HepG2 (cell line): ENCODE data around the gene REEP3. TPM values are rescaled to one million over a fixed set of nuclear protein-coding genes. Genes with fewer than 3 reads are reported as not detected.

Experiments
- ATAC-seq: fragments of 200-7000 bp; cut with Tn5 transposase; 3 replicates; pipeline ENCODE4 v1.9.1; 2020; ENCODE audit warnings: mild to moderate bottlenecking, moderate library complexity
- BruUV-seq: library from RNA; stranded (reverse); fragments of 400-500 nt; replicated peaks from 2 replicates; lab custom pipeline; 2021; lab: Mats Ljungman, UMichigan
- CTCF ChIA-PET: fragments of 300-600 bp; formaldehyde crosslinking; extraction: SDS; loops from one replicate; lab custom pipeline; 2021; ENCODE audit warnings: low total read pairs, inconsistent platforms, low intra/inter-chr PET ratio; lab: Yijun Ruan, JAX
- POLR2A ChIA-PET: fragments of 350-600 bp; sonication (Branson Sonifier 250); formaldehyde crosslinking; loops from one replicate; lab custom pipeline; 2020; ENCODE audit warnings: antibody characterized with exemption, inconsistent platforms; lab: Yijun Ruan, JAX
- DNase-seq: peaks from one replicate; pipeline ENCODE4 v3.0.0-alpha.2; 2015; ENCODE audit warnings: low spot score
- FAIRE-seq: peaks from 3 replicates; lab custom pipeline; 2011; peaks lifted over from hg19 to GRCh38; lab: Jason Lieb, UNC
- H2AFZ ChIP-seq: one replicate; pipeline ENCODE4 v1.6.1; 2011; ENCODE audit warnings: low read length, inconsistent platforms
- H3K27ac ChIP-seq: fragments of 300-600 bp; 3 replicates; pipeline ENCODE4 v1.8.0; 2011; ENCODE audit warnings: mixed run types, mild to moderate bottlenecking, mixed read lengths, low read length, inconsistent platforms; ENCODE audit not compliant: insufficient read depth; ENCODE audit errors: extremely low read length
- H3K27me3 ChIP-seq, 2 experiments: fragments of 200-600 bp in 1 of 2; 2 replicates in 1 of 2; 3 replicates in 1 of 2; pipeline versions ENCODE4 v1.6.0 to v1.8.0; 2011; ENCODE audit warnings: low read length in 2 of 2, mild to moderate bottlenecking in 2 of 2, moderate library complexity in 2 of 2, inconsistent platforms in 1 of 2; ENCODE audit not compliant: insufficient read depth in 2 of 2, control insufficient read depth in 1 of 2
- H3K36me3 ChIP-seq, 2 experiments: fragments of 200-600 bp in 1 of 2; replicated peaks in 1 of 2; 2 replicates in 1 of 2; 3 replicates in 1 of 2; pipeline versions ENCODE4 v1.5.1 to v1.8.0; 2011; ENCODE audit warnings: low read length in 2 of 2, inconsistent platforms in 1 of 2; ENCODE audit not compliant: insufficient read depth in 2 of 2, control insufficient read depth in 1 of 2
- H3K4me1 ChIP-seq: 2 replicates; pipeline ENCODE4 v1.5.1; 2012; ENCODE audit warnings: low read length, inconsistent platforms; ENCODE audit not compliant: insufficient read depth
- H3K4me2 ChIP-seq: 2 replicates; pipeline ENCODE4 v1.6.0; 2011; ENCODE audit warnings: low read depth, low read length, inconsistent platforms
- H3K4me3 ChIP-seq, 3 experiments: fragments of 200-600 bp in 1 of 3; sonication (generic), shearing (Covaris generic) in 1 of 3; replicated peaks in 1 of 3; 2 replicates each; pipeline ENCODE4 v1.5.1; 2011 to 2016; ENCODE audit warnings: low read length in 3 of 3, inconsistent platforms in 2 of 3, low read depth in 2 of 3, mild to moderate bottlenecking in 2 of 3, control low read depth in 1 of 3, mixed read lengths in 1 of 3; ENCODE audit not compliant: insufficient read depth in 1 of 3
- H3K79me2 ChIP-seq: one replicate; pipeline ENCODE4 v1.6.1; 2011; ENCODE audit warnings: low read length, inconsistent platforms; ENCODE audit not compliant: insufficient read depth
- H3K9ac ChIP-seq: 2 replicates; pipeline ENCODE4 v1.6.0; 2011; ENCODE audit warnings: mild to moderate bottlenecking, low read depth, low read length, inconsistent platforms; ENCODE audit not compliant: insufficient read depth
- H3K9me3 ChIP-seq: 2 replicates; pipeline ENCODE4 v1.5.1; 2012; ENCODE audit warnings: mild to moderate bottlenecking, low read length
- H4K20me1 ChIP-seq: 2 replicates; pipeline ENCODE4 v1.6.0; 2011; ENCODE audit warnings: inconsistent platforms, mild to moderate bottlenecking, low read length, moderate library complexity; ENCODE audit not compliant: insufficient read depth
- HNRNPLL ChIP-seq: fragments of 200-400 bp; formaldehyde crosslinking; IDR thresholded peaks from 2 replicates; pipeline ENCODE4 v1.6.1; 2017; ENCODE audit warnings: mild to moderate bottlenecking, low read depth, low read length; ENCODE audit not compliant: poor library complexity, severe bottlenecking
- KDM1A ChIP-seq: IDR thresholded peaks from 2 replicates; pipeline ENCODE4 v1.6.1; 2016; ENCODE audit warnings: missing compliant biosample characterization
- KMT2A ChIP-seq: sonication (generic); formaldehyde crosslinking; IDR thresholded peaks from 2 replicates; pipeline ENCODE4 v1.4.0; 2020; ENCODE audit warnings: missing genetic modification reagents
- SKI ChIP-seq: fragments of 450-650 bp; IDR thresholded peaks from one replicate; pipeline ENCODE4 v1.6.1; 2018; ENCODE audit warnings: mild to moderate bottlenecking; ENCODE audit not compliant: partially characterized antibody
- SOX6 ChIP-seq, 2 experiments: fragments of 450-650 bp in 1 of 2; sonication (generic) in 1 of 2; formaldehyde crosslinking in 1 of 2; IDR thresholded peaks; 2 replicates each; pipeline versions ENCODE4 v1.4.0 to v1.6.1; 2017 to 2020; ENCODE audit warnings: antibody characterized with exemption in 1 of 2, mild to moderate bottlenecking in 1 of 2, missing genetic modification reagents in 1 of 2
- ZNF276 ChIP-seq: sonication (generic); formaldehyde crosslinking; IDR thresholded peaks from 2 replicates; pipeline ENCODE4 v1.4.0; 2020; ENCODE audit warnings: mild to moderate bottlenecking, low read depth, missing genetic modification reagents
- ZNF337 ChIP-seq: sonication (generic); formaldehyde crosslinking; IDR thresholded peaks from 2 replicates; pipeline ENCODE4 v1.5.1; 2020; ENCODE audit warnings: missing genetic modification reagents, low read depth, mild to moderate bottlenecking, borderline replicate concordance
- ZNF552 ChIP-seq: sonication (generic); formaldehyde crosslinking; IDR thresholded peaks from 2 replicates; pipeline ENCODE4 v1.9.0; 2022; ENCODE audit warnings: missing genetic modification reagents, mild to moderate bottlenecking, borderline replicate concordance
- ZNF598 ChIP-seq: sonication (generic); formaldehyde crosslinking; IDR thresholded peaks from 2 replicates; pipeline ENCODE4 v1.5.1; 2020; ENCODE audit warnings: mild to moderate bottlenecking, missing genetic modification reagents, borderline replicate concordance
- WGBS: methylation state at CpG from one replicate; pipeline ENCODE4 v1.1.6; 2017; ENCODE audit warnings: low lambda C conversion rate; 5-methylcytosine and 5-hydroxymethylcytosine counted together
- in situ Hi-C: cut with HindIII; loops from 2 replicates; pipeline ENCODE4 v1.10.0; 2017; ENCODE audit warnings: low pct_unique_long_range_greater_than_20kb; ENCODE audit not compliant: extremely low pct_ligation_motif_present
- intact Hi-C: fragments of 100-400 bp; cut with micrococcal nuclease; formaldehyde crosslinking; loops from one replicate; pipeline ENCODE4 v1.10.0; 2022; ENCODE audit not compliant: unreplicated experiment
- polyA plus RNA-seq, 8 experiments: library from polyadenylated mRNA; depleted of rRNA in 3 of 8; stranded (reverse) in 7 of 8; unstranded in 1 of 8; fragments of >200 nt; fragmentation: Illumina TruSeq in 4 of 8; extraction: Trizol in 4 of 8; gene quantifications; 2 replicates each; pipeline versions ENCODE4 v1.2.1 to v1.2.3, GENCODE V29; 2011 to 2016; ENCODE audit warnings: low read depth in 4 of 8, missing spikeins in 1 of 8, mixed read lengths in 1 of 8; ENCODE audit not compliant: insufficient read depth in 1 of 8
- total RNA-seq, 5 experiments: library from RNA; depleted of rRNA; stranded (reverse); fragments of >200 nt; fragmentation: Illumina TruSeq; extraction: Trizol; gene quantifications; 2 replicates each; pipeline ENCODE4 v1.2.3, GENCODE V29; 2016; ENCODE audit warnings: low read depth in 1 of 5
- TF ChIP-seq, protein P1 (sequence below): sonication (generic); formaldehyde crosslinking; IDR thresholded peaks from 2 replicates; pipeline ENCODE4 v1.4.0; 2020; ENCODE audit warnings: mild to moderate bottlenecking, missing genetic modification reagents

The REEP3 gene
- total and polyA plus RNA-seq, 2 of the 13 experiments (the other 11 are each of a cell fraction or from before 2014, with no cell fraction given) = 7.1 to 31.4 TPM

DNA sequence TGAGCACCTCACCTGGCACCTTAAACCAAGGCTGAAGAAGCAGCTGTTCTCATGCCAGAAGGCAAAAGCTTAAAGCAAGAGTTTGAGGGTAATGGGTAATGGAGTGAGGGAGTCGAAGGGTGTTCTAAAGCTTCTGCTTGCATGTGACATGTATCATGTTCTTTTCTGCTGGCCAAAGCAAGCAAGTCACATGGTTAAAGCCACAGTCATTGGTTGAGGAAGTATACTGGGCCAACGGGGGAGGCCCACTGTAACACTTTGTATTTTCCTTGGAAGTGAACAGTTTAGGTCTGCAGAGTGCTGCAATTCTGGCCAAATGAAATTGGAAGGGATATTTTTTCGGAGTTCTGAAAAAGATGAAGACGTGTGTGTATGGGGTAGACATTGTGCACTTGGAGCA is 75.7 kb downstream of the REEP3 start:
- Histone ChIP-seq H3K4me1 (no peaks in the 10 kb centered on the region), H3K79me2 (no peaks in the 10 kb centered on the region), H3K9me3 (no peaks in the 10 kb centered on the region), H3K36me3 (peaks cover 1 to 7% of the 10 kb centered on the region in 2 experiments; a peak in 4 of 5 replicates), H3K4me2 (no peak overlapping the region), H4K20me1 (no peaks in the 10 kb centered on the region; the same call in 1 of the 2 replicates), H3K27me3 (no peaks in the 10 kb centered on the region), H3K27ac (no peak overlapping the region), H2AFZ (no peak overlapping the region), H3K9ac (no peak overlapping the region), H3K4me3 (no peak overlapping the region)
- no TSS peak for BruUV-seq
- CTCF ChIA-PET = no interaction called here
- no peak for ATAC-seq
- WGBS = 83% methylated on average over 4 of the region's 4 CpGs
- DNase-seq = no peak
- no peak for FAIRE-seq
- POLR2A ChIA-PET = no interaction called here
- intact Hi-C loops (no loop called here), in situ Hi-C loops (no loop called here)
- TF ChIP-seq SKI = no peak
- TF ChIP-seq, protein P1, sequence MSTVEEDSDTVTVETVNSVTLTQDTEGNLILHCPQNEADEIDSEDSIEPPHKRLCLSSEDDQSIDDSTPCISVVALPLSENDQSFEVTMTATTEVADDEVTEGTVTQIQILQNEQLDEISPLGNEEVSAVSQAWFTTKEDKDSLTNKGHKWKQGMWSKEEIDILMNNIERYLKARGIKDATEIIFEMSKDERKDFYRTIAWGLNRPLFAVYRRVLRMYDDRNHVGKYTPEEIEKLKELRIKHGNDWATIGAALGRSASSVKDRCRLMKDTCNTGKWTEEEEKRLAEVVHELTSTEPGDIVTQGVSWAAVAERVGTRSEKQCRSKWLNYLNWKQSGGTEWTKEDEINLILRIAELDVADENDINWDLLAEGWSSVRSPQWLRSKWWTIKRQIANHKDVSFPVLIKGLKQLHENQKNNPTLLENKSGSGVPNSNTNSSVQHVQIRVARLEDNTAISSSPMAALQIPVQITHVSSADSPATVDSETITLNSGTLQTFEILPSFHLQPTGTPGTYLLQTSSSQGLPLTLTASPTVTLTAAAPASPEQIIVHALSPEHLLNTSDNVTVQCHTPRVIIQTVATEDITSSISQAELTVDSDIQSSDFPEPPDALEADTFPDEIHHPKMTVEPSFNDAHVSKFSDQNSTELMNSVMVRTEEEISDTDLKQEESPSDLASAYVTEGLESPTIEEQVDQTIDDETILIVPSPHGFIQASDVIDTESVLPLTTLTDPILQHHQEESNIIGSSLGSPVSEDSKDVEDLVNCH (CRISPR knock-in tag) = no peak
- no peak for TF ChIP-seq ZNF276 (CRISPR knock-in tag)
- no peak for TF ChIP-seq KDM1A
- TF ChIP-seq KMT2A = no peak
- no peak for TF ChIP-seq ZNF598 (CRISPR knock-in tag)
- no peak for TF ChIP-seq ZNF552 (CRISPR knock-in tag)
- TF ChIP-seq SOX6 (IDR thresholded peaks at IDR 0.05) = no peak
- TF ChIP-seq SOX6 (CRISPR knock-in tag; IDR thresholded peaks at IDR 0.05) = no peak
- no peak for TF ChIP-seq ZNF337 (CRISPR knock-in tag)
- no peak for TF ChIP-seq HNRNPLL
